Neural cell (in vitro differentiated cells): ENCODE data around the gene CREB3L4. TPM values are rescaled to one million over a fixed set of nuclear protein-coding genes. Genes with fewer than 3 reads are reported as not detected.

ENCODE experiments used
- H2AFZ ChIP-seq: fragments of 200-600, 300-800 bp; sonication (generic), shearing (Covaris generic); 2 replicates; pipeline ENCODE4 v1.6.0; 2014; ENCODE audit warnings: low read depth, mild to moderate bottlenecking, antibody characterized with exemption, low read length, moderate library complexity
- H3F3A ChIP-seq: fragments of 200-600 bp; shearing (Covaris generic); 2 replicates; pipeline ENCODE4 v1.6.1; 2016; ENCODE audit warnings: mild to moderate bottlenecking, moderate library complexity, mixed read lengths, antibody characterized with exemption, low read length; ENCODE audit not compliant: insufficient read depth, poor library complexity, severe bottlenecking
- H3K27ac ChIP-seq: fragments of 200-600, 300-800 bp; sonication (generic), shearing (Covaris generic); 2 replicates; pipeline ENCODE4 v1.5.1; 2014; ENCODE audit warnings: mild to moderate bottlenecking, low read length, moderate library complexity
- H3K27me3 ChIP-seq: fragments of 300-800, 200-600 bp; sonication (generic), shearing (Covaris generic); 2 replicates; pipeline ENCODE4 v1.6.0; 2014; ENCODE audit warnings: mild to moderate bottlenecking, low read depth, low read length, moderate library complexity; ENCODE audit not compliant: insufficient read depth
- H3K36me3 ChIP-seq: fragments of 300-800, 200-600 bp; sonication (generic), shearing (Covaris generic); 2 replicates; pipeline ENCODE4 v1.5.1; 2014; ENCODE audit warnings: mild to moderate bottlenecking, antibody characterized with exemption, low read length, moderate library complexity; ENCODE audit not compliant: insufficient read depth
- H3K4me2 ChIP-seq: fragments of 300-800, 200-600 bp; sonication (generic), shearing (Covaris generic); 2 replicates; pipeline ENCODE4 v1.6.0; 2014; ENCODE audit warnings: mild to moderate bottlenecking, low read length
- H3K4me3 ChIP-seq: fragments of 300-800, 200-600 bp; sonication (generic), shearing (Covaris generic); 2 replicates; pipeline ENCODE4 v1.5.1; 2014; ENCODE audit warnings: mild to moderate bottlenecking, low read length, moderate library complexity
- H3K79me2 ChIP-seq: fragments of 200-600 bp; shearing (Covaris generic); replicated peaks from 2 replicates; pipeline ENCODE4 v1.6.0; 2014; ENCODE audit warnings: mild to moderate bottlenecking, low read length, moderate library complexity; ENCODE audit not compliant: insufficient read depth
- H3K9ac ChIP-seq: fragments of 300-800, 200-600 bp; sonication (generic), shearing (Covaris generic); 2 replicates; pipeline ENCODE4 v1.6.1; 2016; ENCODE audit warnings: mild to moderate bottlenecking, low read length, mixed read lengths
- H3K9me2 ChIP-seq: fragments of 200-600 bp; shearing (Covaris generic); 2 replicates; pipeline ENCODE4 v1.6.1; 2016; ENCODE audit warnings: mild to moderate bottlenecking, low read length, mixed read lengths; ENCODE audit not compliant: insufficient read depth
- H3K9me3 ChIP-seq: fragments of 200-600, 300-800 bp; sonication (generic), shearing (Covaris generic); 2 replicates; pipeline ENCODE4 v1.6.1; 2016; ENCODE audit warnings: mild to moderate bottlenecking, mixed run types, low read length, moderate library complexity, mixed read lengths
- H4K20me1 ChIP-seq: fragments of 200-600 bp; shearing (Covaris generic); 2 replicates; pipeline ENCODE4 v1.6.1; 2016; ENCODE audit warnings: mild to moderate bottlenecking, mixed run types; ENCODE audit not compliant: insufficient read depth
- CTCF ChIP-seq: fragments of 450-650 bp; IDR thresholded peaks from 2 replicates; pipeline ENCODE4 v1.5.1; 2014; ENCODE audit warnings: antibody characterized with exemption, mild to moderate bottlenecking, moderate library complexity; ENCODE audit not compliant: poor library complexity, severe bottlenecking
- EP300 ChIP-seq: fragments of 450-650 bp; conservative IDR thresholded peaks from 2 replicates; pipeline ENCODE4 v1.6.1; 2014; ENCODE audit warnings: antibody characterized with exemption, mild to moderate bottlenecking, moderate library complexity; ENCODE audit not compliant: poor library complexity, severe bottlenecking
- EZH2 ChIP-seq: fragments of 200-600, 300-800 bp; shearing (Covaris generic), sonication (generic); IDR thresholded peaks from 2 replicates; pipeline ENCODE4 v1.6.1; 2014; ENCODE audit warnings: antibody characterized with exemption, low read length, borderline replicate concordance, mild to moderate bottlenecking; ENCODE audit not compliant: insufficient read depth, poor library complexity, severe bottlenecking
- MXI1 ChIP-seq: fragments of 450-650 bp; conservative IDR thresholded peaks from 2 replicates; pipeline ENCODE4 v1.6.1; 2014; ENCODE audit warnings: antibody characterized with exemption, mild to moderate bottlenecking; ENCODE audit not compliant: poor library complexity, severe bottlenecking
- POLR2AphosphoS5 ChIP-seq: IDR thresholded peaks from 2 replicates; pipeline ENCODE4 v1.6.1; 2012
- RAD21 ChIP-seq: fragments of 450-650 bp; conservative IDR thresholded peaks from 2 replicates; pipeline ENCODE4 v1.6.1; 2014; ENCODE audit warnings: antibody characterized with exemption, mild to moderate bottlenecking, moderate library complexity
- REST ChIP-seq: IDR thresholded peaks from 2 replicates; pipeline ENCODE4 v1.6.1; 2012; ENCODE audit warnings: borderline replicate concordance
- SMC3 ChIP-seq: fragments of 450-650 bp; conservative IDR thresholded peaks from 2 replicates; pipeline ENCODE4 v1.6.1; 2014; ENCODE audit warnings: antibody characterized with exemption, mild to moderate bottlenecking, moderate library complexity; ENCODE audit not compliant: poor library complexity
- TAF1 ChIP-seq: IDR thresholded peaks from 2 replicates; pipeline ENCODE4 v1.6.1; 2012; ENCODE audit warnings: low read depth
- polyA plus RNA-seq: library from polyadenylated mRNA; depleted of rRNA; stranded (reverse); fragments of >200 nt; gene quantifications from 2 replicates; pipeline ENCODE4 v1.2.3, GENCODE V29; 2014

Gene CREB3L4
- polyA plus RNA-seq, 1 donor from 2014 or later: 18.0 TPM

- Histone ChIP-seq H3K9me3 (no peaks in the 10 kb centered on the region), H3K9ac (no peak overlapping the region), H2AFZ (no peak overlapping the region), H3K36me3 (no peaks in the 10 kb centered on the region), H3K4me2 (no peak overlapping the region), H3F3A (no peaks in the 10 kb centered on the region), H3K9me2 (no peaks in the 10 kb centered on the region), H4K20me1 (no peaks in the 10 kb centered on the region), H3K27me3 (no peaks in the 10 kb centered on the region), H3K4me3 (peak overlapping the region; percentile 85), H3K27ac (no peak overlapping the region), H3K79me2 (peaks cover 4% of the 10 kb centered on the region)
- TF ChIP-seq TAF1 (no peak), CTCF (no peak), REST (no peak), MXI1 (no peak), POLR2AphosphoS5 (no peak), EP300 (no peak), EZH2 (no peak), RAD21 (no peak), SMC3 (no peak)
These were observed 22.9 kb upstream of the CREB3L4 start for GRCh38 chr1:153944827-153945117.

GRCh38 chr1:153945131-153945794, 22.4 kb upstream of the CREB3L4 start:
- Histone ChIP-seq H3K36me3 (no peaks in the 10 kb centered on the region), H3F3A (no peaks in the 10 kb centered on the region), H3K4me2 (peak overlapping the region; percentile 67), H3K27me3 (no peaks in the 10 kb centered on the region), H3K4me3 (peak overlapping the region; percentile 85), H3K27ac (peak overlapping the region; percentile 47), H3K9me3 (no peaks in the 10 kb centered on the region), H3K79me2 (peaks cover 4% of the 10 kb centered on the region), H3K9me2 (no peaks in the 10 kb centered on the region), H3K9ac (peak overlapping the region; percentile 79), H2AFZ (peak overlapping the region; percentile 18), H4K20me1 (no peaks in the 10 kb centered on the region)
- TF ChIP-seq POLR2AphosphoS5 (no peak), RAD21 (no peak), SMC3 (no peak), EP300 (no peak), MXI1 (no peak), TAF1 (no peak), CTCF (no peak), EZH2 (no peak), REST (no peak)
